ENCODE results near the gene SMC1B. TPM values are rescaled to one million over a fixed set of nuclear protein-coding genes. Genes with fewer than 3 reads are reported as not detected.

SMC1B gene
- total RNA-seq, 1 donor from 2014 or later, result 0.07 TPM

- H3K9me3 Mint-ChIP-seq, result no peaks in the 10 kb centered on the region
- DNase-seq (ENCODE audit: extremely low spot score, unreplicated experiment), result no peak
- peaks cover 15% of the 10 kb centered on the region for H3K36me3 Mint-ChIP-seq
- peaks cover 23% of the 10 kb centered on the region for H3K4me1 Mint-ChIP-seq (ENCODE audit: unreplicated experiment)
- H3K4me3 Mint-ChIP-seq, result peak overlapping the region; percentile 90
- H3K27me3 Mint-ChIP-seq, result peaks cover 3% of the 10 kb centered on the region
- peak overlapping the region; percentile 94 for H3K27ac Mint-ChIP-seq
- no peak for TF ChIP-seq CTCF (conservative IDR thresholded peaks at IDR 0.05)
These were observed 104.9 kb downstream of the SMC1B start for GRCh38 chr22:45308391-45308956.

- Mint-ChIP-seq H3K4me3 (no peak overlapping the region), H3K27ac (peak overlapping the region; percentile 25), H3K9me3 (no peaks in the 10 kb centered on the region), H3K27me3 (peaks cover 3% of the 10 kb centered on the region), H3K4me1 (ENCODE audit: unreplicated experiment) (peaks cover 21% of the 10 kb centered on the region), H3K36me3 (peaks cover 5% of the 10 kb centered on the region)
- DNase-seq (ENCODE audit: extremely low spot score, unreplicated experiment), result no peak
- TF ChIP-seq CTCF (conservative IDR thresholded peaks at IDR 0.05), result no peak
These were observed 107.3 kb downstream of the SMC1B start for GRCh38 chr22:45306139-45306538.

- Mint-ChIP-seq H3K4me3 (no peak overlapping the region), H3K4me1 (ENCODE audit: unreplicated experiment) (peaks cover 16% of the 10 kb centered on the region)
These were observed 107.8 kb downstream of the SMC1B start for GRCh38 chr22:45305456-45306075.

GRCh38 chr22:45304971-45305370, 108.4 kb downstream of the SMC1B start:
- no peak for DNase-seq (ENCODE audit: extremely low spot score, unreplicated experiment)
- Mint-ChIP-seq H3K4me1 (ENCODE audit: unreplicated experiment) (peaks cover 15% of the 10 kb centered on the region), H3K36me3 (no peaks in the 10 kb centered on the region), H3K9me3 (no peaks in the 10 kb centered on the region), H3K4me3 (no peak overlapping the region), H3K27me3 (no peaks in the 10 kb centered on the region), H3K27ac (no peak overlapping the region)
- TF ChIP-seq CTCF (conservative IDR thresholded peaks at IDR 0.05), result no peak

More at GRCh38 chr22:45305456-45306075, 107.8 kb downstream of the SMC1B start:
- no peaks in the 10 kb centered on the region for H3K27me3 Mint-ChIP-seq
- no peaks in the 10 kb centered on the region for H3K36me3 Mint-ChIP-seq
- TF ChIP-seq CTCF (conservative IDR thresholded peaks at IDR 0.05), result no peak
- DNase-seq (ENCODE audit: extremely low spot score, unreplicated experiment), result no peak
- H3K9me3 Mint-ChIP-seq, result no peaks in the 10 kb centered on the region
- H3K27ac Mint-ChIP-seq, result peak overlapping the region; percentile 25

GRCh38 chr22:45303181-45303580, 110.2 kb downstream of the SMC1B start:
- no peak for DNase-seq (ENCODE audit: extremely low spot score, unreplicated experiment)
- Mint-ChIP-seq H3K27me3 (no peaks in the 10 kb centered on the region), H3K4me1 (ENCODE audit: unreplicated experiment) (peaks cover 5% of the 10 kb centered on the region), H3K27ac (no peak overlapping the region), H3K4me3 (no peak overlapping the region), H3K36me3 (no peaks in the 10 kb centered on the region), H3K9me3 (no peaks in the 10 kb centered on the region)
- TF ChIP-seq CTCF (conservative IDR thresholded peaks at IDR 0.05), result no peak

Data from type B pancreatic cell (in vitro differentiated cells).